NCI-H82 treated with DMSO at 0.1 percent for 48 hours (cell line): ENCODE data around the gene GIT2.
A peak's percentile ranks its signal among the peaks of the same experiment; 100 is the strongest.

ENCODE experiments used
- DNase-seq: peaks from one replicate; lab custom pipeline; 2025; ENCODE audit not compliant: unreplicated experiment; lab: John Stamatoyannopoulos, UW

Gene GIT2

DNA sequence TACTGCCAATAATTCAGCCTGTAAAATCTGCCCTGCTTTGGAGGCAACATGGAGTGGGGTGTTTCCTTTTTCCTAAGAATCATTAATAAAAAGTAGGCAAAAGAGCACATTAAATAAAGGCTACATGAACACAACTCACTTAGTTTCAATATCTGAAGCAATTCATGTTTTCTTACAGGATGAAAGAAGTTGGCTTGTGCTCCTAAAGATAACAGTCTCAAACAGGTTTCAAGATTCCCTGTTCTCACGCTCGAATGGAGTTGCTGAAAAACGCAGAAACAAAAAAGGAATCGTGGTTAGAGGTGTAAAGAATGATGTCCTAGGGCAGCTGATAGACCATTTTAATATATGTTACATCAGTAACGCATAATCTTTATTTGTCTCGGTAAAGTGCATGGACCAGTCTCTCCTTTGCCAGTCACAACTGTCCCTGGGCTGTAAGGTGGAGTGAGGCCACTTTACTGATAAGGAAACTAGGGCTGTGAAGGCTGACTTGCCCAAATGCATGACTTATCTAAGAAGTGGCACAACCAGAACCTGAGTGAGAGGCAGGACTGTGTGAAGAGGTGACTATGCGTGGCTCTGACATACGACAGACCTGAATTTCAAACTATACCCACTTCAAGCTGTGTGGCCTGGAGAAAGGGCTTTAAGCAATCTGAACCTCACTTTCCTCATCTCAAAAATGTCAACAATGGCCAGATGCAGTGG, 12.6 kb downstream of the GIT2 start:
- no peak for DNase-seq

DNA sequence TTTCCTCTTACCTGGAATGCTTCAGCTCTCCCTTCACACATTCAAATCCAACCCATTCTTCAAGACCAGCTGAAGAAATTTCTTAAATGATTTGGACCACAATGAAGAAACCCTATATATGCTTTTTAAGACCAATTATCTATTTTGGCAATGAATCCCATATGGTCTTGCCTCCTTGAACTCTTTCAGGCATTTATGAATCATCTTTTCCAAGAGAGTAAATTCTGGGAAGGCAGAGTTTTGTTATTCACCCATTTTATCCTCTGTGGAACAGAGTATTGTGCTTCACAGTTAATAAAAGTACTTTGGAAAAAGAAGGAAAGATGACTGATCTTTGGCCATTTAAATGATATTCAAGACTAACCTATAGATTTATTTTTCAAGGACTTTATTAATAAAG, 14.0 kb downstream of the GIT2 start:
- no peak for DNase-seq

DNA sequence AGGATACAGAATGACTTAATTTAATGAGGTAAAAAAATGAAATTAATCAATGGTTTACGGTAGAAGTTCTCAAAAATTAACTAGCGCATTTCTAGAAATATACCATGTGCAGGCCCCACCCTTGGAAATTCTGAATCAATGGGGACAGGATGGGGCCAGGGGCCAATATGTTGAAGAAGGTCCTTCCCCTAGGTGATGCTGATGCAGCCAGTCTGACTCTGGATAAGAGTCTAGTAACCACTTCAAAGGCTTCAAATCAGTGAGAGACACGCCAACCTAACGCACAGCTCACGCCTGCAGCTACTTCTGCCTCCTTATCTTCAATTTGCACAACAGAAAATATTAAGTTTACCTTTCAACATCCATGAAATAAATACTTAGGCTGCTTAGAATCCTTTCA, 14.9 kb downstream of the GIT2 start:
- no peak for DNase-seq

DNA sequence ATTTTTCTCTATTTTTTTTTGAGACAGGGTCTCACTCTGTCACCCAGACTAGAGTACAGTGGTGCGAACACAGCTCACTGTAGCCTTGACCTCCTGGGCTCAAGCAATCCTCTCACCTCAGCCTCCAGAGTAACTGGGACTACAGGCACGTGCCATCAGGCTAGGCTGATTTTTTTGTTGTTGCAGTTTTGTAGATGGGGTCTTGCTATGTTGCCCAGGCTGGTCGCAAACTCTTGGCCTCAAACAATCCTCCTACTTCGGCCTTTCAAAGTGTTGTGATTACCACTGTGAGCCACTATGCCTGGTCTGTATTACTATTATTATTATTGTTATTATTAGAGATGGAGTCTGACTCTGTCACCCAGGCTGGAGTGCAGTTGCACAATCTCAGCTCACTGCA, 23.3 kb downstream of the GIT2 start:
- DNase-seq, result no peak

DNA sequence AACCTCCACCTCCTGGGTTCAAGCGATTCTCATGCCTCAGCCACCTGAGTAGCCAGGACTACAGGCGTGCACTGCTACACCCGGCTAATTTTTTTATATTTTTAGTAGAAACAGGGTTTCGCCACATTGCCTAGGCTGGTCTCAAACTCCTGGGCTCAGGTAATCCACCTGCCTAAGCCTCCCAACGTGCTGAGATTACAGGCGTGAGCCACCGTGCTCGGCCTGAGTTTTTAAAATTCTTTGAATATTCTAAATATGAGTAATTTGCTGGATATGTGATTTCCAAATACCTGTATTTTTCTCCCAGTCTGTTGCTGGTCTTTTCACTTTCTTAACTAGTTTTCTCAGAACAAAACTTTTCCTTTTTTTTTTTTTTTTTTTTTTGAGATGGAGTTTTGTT, 27.4 kb downstream of the GIT2 start:
- DNase-seq, result no peak

DNA sequence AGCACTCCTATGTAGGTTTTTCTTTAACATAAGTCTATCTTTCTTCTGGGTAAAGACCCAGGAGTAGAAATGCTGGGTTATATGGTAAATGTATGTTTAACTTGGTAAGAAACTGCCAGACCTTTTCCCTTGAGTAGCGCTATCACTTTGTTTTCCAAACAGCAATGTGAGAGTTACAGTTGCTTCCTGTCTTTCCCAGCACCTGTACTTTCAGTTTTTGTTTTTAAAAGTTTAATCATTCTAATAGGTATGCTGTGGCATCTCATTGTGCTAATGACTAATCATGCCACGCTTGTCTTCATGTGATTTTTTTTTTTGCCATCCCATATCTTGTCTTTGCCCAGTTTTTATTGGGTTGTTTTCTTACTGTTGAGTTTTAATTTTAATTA, 28.1 kb downstream of the GIT2 start:
- DNase-seq, result no peak

DNA sequence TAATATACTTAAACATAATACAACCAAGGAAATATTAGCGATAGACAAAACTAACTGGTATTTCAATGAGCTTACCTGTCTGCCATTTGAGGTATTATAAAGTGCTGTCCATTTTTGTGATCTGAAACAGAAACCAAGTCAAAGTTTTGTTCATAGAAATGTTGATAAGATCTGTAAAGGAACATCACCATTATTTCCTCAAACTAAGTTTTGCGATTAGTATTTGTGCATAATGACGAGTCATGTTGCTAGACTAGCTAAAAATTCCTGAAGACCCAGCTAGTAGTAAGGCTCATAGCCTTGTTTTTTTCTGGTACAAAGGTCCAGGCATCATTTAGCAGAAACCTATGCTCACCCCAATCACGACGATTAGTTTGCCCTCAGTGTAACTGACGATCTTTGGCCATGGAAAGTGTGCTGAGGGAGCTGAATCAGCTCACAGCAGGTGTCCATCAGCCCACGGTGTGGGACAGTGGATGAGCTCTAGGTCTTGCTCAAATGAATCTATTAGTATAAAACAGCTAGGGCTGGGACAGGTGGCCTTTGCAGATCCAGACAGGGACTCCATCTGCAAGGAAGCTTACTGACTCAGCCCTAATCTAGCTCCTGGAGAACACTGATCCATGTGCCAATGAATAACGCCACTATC, 28.7 kb downstream of the GIT2 start:
- DNase-seq, result no peak

DNA sequence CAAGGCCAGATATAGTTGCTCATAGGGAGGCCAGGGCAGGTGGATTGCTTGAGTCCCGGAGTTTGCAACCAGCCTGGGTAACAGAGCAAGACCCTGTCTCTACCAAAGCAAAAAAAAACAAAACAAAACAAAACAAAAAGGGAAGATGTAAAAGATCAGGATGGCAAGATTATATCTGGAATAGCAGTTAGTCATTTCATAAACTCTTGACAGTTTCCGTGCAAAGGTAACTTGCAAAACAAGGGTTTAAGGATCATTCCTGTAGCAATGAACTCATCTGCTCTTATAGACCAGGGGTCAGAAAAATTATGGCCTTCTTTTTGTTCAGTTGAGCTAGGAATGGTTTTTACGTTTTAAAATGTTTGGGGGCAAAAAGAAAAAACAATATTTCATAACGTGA, 29.6 kb downstream of the GIT2 start:
- no peak for DNase-seq

DNA sequence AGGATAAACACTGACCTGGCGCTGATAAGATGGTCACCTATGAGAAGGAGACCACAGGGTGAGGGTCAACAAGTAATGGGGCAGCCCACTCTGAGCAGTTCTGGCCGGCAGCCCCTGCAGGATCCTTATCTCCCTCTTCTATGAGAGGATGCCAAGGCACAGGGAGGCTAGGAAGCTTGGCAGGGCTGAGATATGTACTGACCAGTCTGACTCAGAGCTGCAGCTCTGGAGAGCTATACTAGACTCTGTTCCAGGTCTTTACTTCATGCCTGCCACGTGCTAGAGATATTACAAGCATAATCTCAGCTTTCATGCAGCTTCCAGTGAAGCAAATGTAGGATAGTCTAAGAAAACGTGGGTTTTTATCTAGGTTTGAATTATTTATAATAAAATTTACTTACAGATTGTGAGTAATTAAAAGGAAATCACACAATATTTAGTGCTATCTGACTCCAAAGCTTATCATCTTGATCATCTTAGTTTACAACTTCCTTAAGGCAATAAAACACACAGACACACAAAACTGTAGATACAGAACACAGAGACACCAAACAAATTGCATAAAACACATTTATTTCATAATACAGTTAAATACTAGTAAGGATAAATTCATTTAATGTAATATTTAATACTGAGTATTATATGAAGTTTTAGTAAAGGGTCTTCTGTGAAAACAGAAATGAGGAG, 32.3 kb downstream of the GIT2 start:
- no peak for DNase-seq

DNA sequence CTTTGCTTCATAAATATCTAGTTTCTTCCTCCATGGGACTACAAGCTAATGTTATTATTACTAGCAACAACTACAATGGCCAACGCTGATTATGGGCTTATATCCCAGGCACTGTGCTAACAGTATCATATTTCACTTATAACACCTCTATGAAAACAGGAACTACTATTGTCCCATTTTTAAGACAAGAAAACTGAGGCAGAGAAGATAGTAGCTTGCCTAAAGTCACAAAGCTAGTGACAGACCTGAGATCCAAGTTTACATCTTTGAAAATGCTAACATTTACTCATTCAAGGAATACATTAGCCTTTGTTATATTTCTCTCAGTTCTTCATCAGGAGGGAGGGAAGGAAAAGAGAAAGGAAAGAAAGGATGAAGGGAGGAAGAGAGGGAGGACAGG, 32.8 kb downstream of the GIT2 start:
- DNase-seq, result no peak

DNA sequence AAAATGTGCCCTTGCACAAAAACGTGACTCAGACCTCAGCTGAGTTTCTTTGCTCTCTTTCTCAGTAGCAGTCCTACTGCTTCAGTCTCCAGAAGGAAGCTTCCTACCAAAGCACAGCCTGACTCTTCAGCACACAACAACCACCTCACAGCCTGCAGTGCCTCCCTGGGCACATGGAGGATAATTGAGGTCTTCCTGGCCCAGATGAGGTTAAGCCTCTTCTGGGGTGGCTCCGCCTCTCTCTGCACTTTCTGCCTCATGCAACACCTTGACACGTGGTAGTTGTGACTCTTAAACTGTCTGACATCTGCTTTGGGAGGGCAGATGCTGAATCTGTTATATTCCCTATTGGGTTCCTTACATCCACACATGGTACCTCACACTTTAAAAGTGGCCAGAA, 33.8 kb downstream of the GIT2 start:
- DNase-seq, result peak; percentile 11

DNA sequence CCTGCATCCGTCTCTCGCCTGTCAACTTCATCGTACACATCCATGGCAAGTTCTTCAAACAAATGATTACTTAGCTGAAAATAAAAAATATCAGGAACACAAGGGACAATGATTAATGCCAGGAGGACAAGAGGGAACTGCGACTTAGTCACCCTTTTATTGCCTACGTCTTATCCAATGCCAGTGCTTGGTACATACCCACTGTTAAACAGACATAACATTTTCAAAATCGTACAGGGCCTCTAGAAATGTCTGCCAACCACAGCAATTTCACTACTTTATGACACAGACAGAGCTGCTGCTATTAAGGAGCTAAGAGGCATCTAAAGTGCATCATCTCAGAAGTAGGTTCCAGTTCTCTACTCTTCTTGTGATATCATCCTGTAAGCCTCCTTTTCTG, 34.6 kb downstream of the GIT2 start:
- no peak for DNase-seq

DNA sequence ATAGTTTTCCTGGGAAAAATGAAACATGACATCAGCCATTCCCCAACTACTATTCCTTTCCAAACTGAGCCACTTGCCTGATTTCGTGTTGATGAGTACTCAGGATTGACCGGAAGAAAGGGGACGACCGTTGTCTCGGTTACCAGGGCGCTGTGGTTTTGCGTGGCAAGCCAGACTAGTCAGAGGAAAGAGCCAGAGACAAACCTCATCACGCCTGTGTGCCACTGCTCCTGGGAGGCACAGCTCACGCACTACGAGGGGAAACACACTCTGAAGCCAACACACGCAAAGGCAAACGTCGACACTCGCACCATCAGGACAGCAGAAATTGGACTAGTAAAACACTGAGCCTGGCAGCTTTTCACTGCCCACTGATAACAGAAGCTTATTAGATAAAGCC, 35.0 kb downstream of the GIT2 start:
- DNase-seq, result no peak

DNA sequence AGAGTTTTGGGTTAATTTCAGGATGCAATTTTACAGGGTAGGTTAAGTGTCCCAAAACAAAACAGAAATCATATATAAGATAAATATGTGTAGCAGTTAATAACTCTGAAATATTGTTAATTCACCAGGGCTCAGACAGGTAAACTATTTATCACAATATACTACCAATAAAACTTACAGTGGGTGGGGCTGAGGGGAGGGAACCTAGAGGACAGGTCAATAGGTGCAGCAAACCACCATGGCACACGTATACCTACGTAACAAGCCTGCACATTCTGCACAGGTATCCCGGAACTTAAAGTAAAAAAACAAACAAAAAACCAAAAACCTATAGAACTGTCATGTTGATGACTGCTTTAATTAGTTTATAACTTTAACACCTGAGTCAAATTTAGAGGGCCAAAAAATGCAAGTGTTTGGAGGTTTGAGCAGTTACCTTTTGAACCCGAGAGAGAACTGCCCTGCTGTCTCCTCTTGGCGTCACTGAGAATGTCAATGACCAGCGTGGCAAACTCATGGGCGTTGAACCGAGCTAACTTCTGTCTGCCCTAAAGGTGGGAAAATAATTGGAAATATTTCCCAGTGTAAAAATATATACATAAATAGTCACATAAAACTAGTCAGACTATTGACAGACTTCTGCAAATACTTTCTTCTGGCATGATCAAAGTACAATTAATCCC, 36.6 kb downstream of the GIT2 start:
- no peak for DNase-seq

DNA sequence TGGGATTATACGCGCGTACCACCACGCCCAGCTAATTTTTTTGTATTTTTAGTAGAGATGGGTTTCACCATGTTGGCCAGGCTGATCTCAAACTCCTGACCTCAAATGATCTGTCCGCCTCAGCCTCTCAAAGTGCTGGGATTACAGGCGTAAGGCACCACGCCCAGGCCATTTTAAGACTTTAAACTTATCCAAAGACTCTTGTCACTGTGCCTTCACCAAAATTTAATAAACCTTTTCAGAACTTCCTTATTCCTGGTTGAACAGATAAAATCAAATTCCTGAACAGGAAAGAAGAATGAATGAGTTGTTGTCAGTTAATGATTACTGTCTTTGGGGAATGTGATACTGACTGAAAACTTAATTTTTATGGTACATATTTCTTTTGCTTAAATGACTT, 37.8 kb downstream of the GIT2 start:
- no peak for DNase-seq

DNA sequence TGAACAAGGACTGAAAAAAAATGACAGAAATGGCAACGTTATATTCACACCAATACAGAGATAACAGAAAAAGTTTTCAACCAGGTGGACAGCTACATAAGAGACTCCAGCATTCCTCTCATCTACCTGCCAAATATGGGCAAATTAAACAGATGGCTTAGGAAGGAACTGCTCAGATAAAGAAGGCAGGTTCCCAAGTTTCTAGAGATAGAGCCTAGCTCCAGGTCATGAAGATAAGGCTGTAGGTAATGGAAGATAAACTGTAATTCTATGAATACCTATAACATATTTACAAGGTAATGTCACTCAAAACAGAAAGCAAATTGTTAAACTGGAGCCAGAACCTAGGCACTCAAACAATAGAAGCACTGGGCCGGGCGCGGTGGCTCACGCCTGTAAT, 42.5 kb downstream of the GIT2 start:
- no peak for DNase-seq

DNA sequence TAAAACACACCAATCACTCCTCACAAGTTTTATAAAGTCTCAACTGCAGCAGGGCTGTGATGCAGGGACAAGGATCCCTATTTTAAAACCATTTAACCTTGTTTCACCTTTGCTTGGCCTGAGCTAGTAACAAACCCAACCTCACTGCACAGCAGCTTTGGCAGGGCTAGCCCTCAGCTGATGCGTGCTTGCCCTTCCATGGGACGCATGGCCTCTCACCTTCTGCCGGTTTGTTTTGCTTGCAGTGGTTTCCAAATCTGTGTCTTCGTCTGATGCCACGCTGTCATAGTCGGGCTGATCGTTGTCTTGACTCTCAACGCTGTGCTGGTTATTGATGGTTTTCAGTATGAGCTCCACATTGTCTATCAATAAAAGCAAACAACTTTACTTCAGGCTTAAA, 43.3 kb downstream of the GIT2 start:
- DNase-seq, result no peak

DNA sequence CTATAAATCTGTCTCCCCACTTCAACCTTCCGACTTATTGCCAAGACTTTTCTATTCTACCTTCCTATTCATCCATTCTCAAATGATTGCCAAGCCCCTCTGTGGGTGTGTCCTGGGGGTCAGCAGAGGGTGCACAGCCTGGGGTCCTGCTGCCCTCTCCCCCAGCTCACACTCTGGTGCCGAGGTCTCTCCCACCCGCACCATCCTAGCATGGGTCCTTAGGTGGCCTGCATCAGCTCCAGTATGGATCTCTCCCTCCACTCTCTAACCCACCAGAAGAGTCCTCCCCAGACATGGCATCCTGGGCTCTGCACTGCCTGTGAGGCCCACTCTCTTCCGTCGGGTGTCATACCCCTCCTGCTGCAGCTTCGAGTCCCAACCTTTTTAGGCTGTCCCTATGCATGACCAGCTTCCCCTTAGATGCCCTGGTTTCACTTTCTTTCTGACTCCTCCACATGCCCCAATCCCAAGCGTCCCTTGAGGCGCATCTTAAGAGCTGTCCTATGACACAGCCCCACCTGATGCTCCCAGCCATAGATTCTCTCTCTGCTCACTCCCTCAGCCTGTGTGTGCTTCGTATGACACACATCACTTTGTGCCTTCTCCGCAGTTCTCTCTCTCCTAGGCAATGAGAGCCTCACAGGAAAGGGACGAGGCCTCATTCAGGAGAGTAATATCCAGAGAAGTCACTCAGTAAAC, 43.9 kb downstream of the GIT2 start:
- no peak for DNase-seq

DNA sequence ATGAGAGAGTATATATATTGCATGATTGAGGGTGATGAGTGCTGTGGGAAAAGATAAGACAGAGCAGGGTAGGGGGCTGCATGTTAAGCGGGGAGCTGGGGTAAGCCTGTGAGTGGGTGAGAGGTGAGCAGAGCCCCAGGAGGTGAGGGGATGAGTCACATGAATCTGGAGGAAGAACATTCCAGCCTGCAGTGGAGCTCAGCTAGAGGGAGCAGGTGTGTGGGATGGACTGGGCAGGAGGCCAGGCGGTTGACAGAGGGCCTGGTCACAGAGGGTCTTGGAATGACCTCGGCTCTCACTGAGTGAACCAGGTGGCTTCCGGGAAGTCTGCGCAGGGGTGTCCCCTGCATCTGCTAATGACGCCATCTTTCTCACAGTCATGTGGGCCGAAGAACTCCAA, 44.4 kb downstream of the GIT2 start:
- no peak for DNase-seq

DNA sequence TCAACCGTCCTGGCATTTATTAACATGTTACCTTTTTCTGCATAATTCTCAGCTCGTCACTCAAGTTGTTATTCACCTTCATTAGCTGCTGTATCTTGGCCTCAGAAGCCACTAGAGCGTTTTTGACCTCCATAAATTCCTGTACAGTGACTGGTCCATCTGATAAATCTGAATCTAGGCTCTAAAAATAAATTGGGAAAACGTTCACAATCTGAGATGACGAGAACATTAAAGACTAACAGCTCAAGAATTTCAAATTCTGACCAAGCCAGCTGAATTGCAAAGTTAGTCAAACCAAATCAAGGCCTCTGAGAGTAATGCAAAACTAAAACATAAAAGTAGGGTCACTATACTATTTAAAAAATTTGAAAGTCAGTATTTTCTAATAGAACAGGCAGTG, 45.0 kb downstream of the GIT2 start:
- no peak for DNase-seq

DNA sequence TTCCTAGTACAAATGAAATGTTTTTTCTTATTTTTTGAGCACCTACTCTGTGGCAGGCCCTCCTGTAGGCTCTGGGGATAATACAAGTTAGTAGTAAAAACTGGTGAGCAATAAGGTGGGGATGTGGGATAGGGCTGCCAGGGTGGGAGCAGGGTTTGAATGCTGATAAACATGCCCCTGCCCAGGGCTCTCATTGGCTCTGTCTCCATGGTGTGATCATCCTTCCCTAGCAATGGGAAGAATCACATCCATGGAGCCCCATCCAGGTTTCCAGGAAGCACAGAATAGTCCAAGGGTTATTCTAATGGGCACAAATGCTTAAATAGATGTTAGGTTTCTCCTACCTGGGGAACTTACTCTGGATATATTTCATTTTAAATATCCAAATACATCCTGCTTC, 45.5 kb downstream of the GIT2 start:
- DNase-seq, result no peak
